ENCODE measurements around the gene MCAM.

The MCAM gene

GRCh38 chr11:119319136-119319699 is 2.3 kb upstream of the MCAM start:
- TF ChIP-seq, protein P1, sequence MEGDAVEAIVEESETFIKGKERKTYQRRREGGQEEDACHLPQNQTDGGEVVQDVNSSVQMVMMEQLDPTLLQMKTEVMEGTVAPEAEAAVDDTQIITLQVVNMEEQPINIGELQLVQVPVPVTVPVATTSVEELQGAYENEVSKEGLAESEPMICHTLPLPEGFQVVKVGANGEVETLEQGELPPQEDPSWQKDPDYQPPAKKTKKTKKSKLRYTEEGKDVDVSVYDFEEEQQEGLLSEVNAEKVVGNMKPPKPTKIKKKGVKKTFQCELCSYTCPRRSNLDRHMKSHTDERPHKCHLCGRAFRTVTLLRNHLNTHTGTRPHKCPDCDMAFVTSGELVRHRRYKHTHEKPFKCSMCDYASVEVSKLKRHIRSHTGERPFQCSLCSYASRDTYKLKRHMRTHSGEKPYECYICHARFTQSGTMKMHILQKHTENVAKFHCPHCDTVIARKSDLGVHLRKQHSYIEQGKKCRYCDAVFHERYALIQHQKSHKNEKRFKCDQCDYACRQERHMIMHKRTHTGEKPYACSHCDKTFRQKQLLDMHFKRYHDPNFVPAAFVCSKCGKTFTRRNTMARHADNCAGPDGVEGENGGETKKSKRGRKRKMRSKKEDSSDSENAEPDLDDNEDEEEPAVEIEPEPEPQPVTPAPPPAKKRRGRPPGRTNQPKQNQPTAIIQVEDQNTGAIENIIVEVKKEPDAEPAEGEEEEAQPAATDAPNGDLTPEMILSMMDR (IDR thresholded peaks at IDR 0.05; ENCODE audit: insufficient read depth, missing control alignments), result no peak
- DNase-seq (ENCODE audit: insufficient read length, low spot score) (no peak), FAIRE-seq (no peak)

- TF ChIP-seq, protein P1 (IDR thresholded peaks at IDR 0.05; ENCODE audit: insufficient read depth, missing control alignments), result no peak
- no peak for FAIRE-seq
- no peak for DNase-seq (ENCODE audit: insufficient read length, low spot score)
These were observed 1.6 kb upstream of the MCAM start for GRCh38 chr11:119318240-119319135.

- TF ChIP-seq, protein P1 (IDR thresholded peaks at IDR 0.05; ENCODE audit: insufficient read depth, missing control alignments), result no peak
- DNase-seq (ENCODE audit: insufficient read length, low spot score) (no peak), FAIRE-seq (no peak)
These were observed 786 bp upstream of the MCAM start for GRCh38 chr11:119317592-119318239.

- FAIRE-seq, result no peak
- TF ChIP-seq, protein P1 (IDR thresholded peaks at IDR 0.05; ENCODE audit: insufficient read depth, missing control alignments), result no peak
- no peak for DNase-seq (ENCODE audit: insufficient read length, low spot score)
These were observed 758 bp downstream of the MCAM start for GRCh38 chr11:119316016-119316728.

DNA sequence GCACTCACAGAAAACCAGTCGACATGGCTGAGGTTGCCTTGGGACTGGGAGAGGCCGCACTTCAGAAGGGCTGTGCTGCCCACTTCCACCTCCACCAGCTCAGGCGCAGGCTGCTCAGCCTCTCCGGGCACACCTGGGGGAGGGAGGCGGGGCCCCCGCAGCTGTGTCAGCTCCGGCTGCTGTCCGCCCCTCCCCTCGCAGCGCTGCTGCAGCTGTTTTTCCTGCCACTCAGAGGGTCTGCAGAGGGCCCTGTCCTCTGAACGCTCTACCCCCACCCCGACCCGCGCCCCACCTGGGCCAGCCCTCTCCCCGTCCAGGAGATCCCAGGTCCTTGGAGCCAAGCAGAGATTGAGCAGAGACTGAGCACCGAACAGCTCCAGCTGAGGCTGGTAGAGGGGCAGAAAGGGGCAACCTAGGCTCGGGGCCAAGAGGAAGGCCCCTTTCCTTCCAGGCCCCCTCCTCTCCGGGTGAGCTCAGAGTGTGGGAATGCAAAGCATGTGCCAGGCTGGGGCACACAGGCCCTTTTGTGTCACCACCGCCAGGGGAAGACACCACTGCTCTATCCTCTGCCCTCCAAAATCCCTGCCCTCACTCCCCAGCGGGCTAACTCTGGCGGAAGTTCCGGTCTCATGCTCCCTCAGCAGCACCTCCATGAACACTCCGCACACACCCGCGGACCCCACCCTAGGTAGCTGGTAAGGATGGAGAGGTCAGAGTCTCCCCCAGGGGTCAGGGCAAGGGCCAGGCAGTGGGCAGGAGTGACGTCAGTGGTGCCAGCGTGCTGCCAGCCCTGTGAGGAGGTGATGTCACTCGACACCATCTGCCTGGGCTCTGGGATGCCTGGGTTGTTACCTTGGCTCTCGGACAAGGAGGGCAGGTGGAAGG is 1.6 kb downstream of the MCAM start:
- TF ChIP-seq, protein P1 (IDR thresholded peaks at IDR 0.05; ENCODE audit: insufficient read depth, missing control alignments), result no peak
- FAIRE-seq, result no peak
- DNase-seq (ENCODE audit: insufficient read length, low spot score), result no peak

- no peak for FAIRE-seq
- DNase-seq (ENCODE audit: insufficient read length, low spot score), result no peak
- TF ChIP-seq, protein P1 (IDR thresholded peaks at IDR 0.05; ENCODE audit: insufficient read depth, missing control alignments), result no peak
These were observed 2.2 kb downstream of the MCAM start for GRCh38 chr11:119314726-119315125.
